ENCODE results near the gene METTL25B.

The METTL25B gene

GRCh38 chr1:156706657-156707416 lies 21.4 kb upstream of the METTL25B start:
- H3K4me3 ChIP-seq (ENCODE audit: low read depth, low read length) = no peak overlapping the region
- no peak for TF ChIP-seq CTCF (IDR thresholded peaks at IDR 0.05; ENCODE audit: low read depth, low read length, missing control alignments)
- no peak for DNase-seq (ENCODE audit: low read depth)

- no peak for TF ChIP-seq CTCF (IDR thresholded peaks at IDR 0.05; ENCODE audit: low read depth, low read length, missing control alignments)
- DNase-seq (ENCODE audit: low read depth) = no peak
- no peak overlapping the region for H3K4me3 ChIP-seq (ENCODE audit: low read depth, low read length)
Observed at GRCh38 chr1:156707417-156708217, 20.7 kb upstream of the METTL25B start.

- TF ChIP-seq CTCF (IDR thresholded peaks at IDR 0.05; ENCODE audit: low read depth, low read length, missing control alignments) = no peak
- no peak overlapping the region for H3K4me3 ChIP-seq (ENCODE audit: low read depth, low read length)
- no peak for DNase-seq (ENCODE audit: low read depth)
Observed at GRCh38 chr1:156708218-156708661, 20.0 kb upstream of the METTL25B start.

- no peak overlapping the region for H3K4me3 ChIP-seq (ENCODE audit: low read depth, low read length)
- DNase-seq (ENCODE audit: low read depth) = no peak
- TF ChIP-seq CTCF (IDR thresholded peaks at IDR 0.05; ENCODE audit: low read depth, low read length, missing control alignments) = no peak
Observed at GRCh38 chr1:156709031-156709430, 19.2 kb upstream of the METTL25B start.

- H3K4me3 ChIP-seq (ENCODE audit: low read depth, low read length) = no peak overlapping the region
- no peak for TF ChIP-seq CTCF (IDR thresholded peaks at IDR 0.05; ENCODE audit: low read depth, low read length, missing control alignments)
- DNase-seq (ENCODE audit: low read depth) = no peak
Observed at GRCh38 chr1:156709757-156710489, 18.3 kb upstream of the METTL25B start.

- H3K4me3 ChIP-seq (ENCODE audit: low read depth, low read length) = no peak overlapping the region
- no peak for TF ChIP-seq CTCF (IDR thresholded peaks at IDR 0.05; ENCODE audit: low read depth, low read length, missing control alignments)
- no peak for DNase-seq (ENCODE audit: low read depth)
Observed at GRCh38 chr1:156711011-156711817, 17.1 kb upstream of the METTL25B start.
